ENCODE measurements around the gene TDRD7. TPM values are rescaled to one million over a fixed set of nuclear protein-coding genes. Genes with fewer than 3 reads are reported as not detected.

The TDRD7 gene
- total and polyA plus RNA-seq, 2 of the 8 experiments (the other 6 are each of a cell fraction or from before 2014, with no cell fraction given): 1.2 to 2.3 TPM

DNA sequence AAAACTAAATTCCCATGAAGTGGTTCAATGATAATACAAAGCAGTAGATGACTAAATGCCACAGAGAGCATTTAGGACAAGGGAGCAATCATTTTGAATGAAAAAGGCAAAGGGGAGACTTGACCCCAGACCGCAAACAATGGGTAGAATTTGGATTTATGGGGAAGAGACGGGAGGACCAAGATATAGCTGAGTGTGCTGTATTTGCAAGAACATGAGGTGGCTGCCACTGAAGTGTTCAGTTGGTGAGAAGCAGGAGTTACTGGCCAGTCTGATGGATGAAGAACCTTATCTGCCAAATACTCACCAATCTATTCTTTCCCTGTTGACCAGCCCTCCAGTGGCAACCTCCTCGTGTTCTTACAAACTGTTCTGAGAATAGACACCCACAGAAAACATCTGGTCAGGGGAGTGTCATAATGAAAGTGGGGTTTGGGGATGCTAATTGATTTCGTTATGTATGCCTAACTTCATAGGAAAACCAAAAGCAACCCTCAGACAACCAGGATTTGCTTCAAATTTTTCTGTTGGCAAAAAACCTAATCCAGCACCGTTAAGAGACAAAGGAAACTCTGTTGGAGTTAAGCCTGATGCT lies 19.8 kb downstream of the TDRD7 start (continued):
- TF ChIP-seq SP1 (IDR thresholded peaks at IDR 0.05; ENCODE audit: low read depth, low read length) (no peak), JUN (IDR thresholded peaks at IDR 0.05; ENCODE audit: low read depth, low read length) (no peak), BACH1 (IDR thresholded peaks at IDR 0.05; ENCODE audit: low read length) (no peak), TBP (IDR thresholded peaks at IDR 0.05; ENCODE audit: low read depth, low read length) (no peak)
- TF ChIP-seq, protein P1, sequence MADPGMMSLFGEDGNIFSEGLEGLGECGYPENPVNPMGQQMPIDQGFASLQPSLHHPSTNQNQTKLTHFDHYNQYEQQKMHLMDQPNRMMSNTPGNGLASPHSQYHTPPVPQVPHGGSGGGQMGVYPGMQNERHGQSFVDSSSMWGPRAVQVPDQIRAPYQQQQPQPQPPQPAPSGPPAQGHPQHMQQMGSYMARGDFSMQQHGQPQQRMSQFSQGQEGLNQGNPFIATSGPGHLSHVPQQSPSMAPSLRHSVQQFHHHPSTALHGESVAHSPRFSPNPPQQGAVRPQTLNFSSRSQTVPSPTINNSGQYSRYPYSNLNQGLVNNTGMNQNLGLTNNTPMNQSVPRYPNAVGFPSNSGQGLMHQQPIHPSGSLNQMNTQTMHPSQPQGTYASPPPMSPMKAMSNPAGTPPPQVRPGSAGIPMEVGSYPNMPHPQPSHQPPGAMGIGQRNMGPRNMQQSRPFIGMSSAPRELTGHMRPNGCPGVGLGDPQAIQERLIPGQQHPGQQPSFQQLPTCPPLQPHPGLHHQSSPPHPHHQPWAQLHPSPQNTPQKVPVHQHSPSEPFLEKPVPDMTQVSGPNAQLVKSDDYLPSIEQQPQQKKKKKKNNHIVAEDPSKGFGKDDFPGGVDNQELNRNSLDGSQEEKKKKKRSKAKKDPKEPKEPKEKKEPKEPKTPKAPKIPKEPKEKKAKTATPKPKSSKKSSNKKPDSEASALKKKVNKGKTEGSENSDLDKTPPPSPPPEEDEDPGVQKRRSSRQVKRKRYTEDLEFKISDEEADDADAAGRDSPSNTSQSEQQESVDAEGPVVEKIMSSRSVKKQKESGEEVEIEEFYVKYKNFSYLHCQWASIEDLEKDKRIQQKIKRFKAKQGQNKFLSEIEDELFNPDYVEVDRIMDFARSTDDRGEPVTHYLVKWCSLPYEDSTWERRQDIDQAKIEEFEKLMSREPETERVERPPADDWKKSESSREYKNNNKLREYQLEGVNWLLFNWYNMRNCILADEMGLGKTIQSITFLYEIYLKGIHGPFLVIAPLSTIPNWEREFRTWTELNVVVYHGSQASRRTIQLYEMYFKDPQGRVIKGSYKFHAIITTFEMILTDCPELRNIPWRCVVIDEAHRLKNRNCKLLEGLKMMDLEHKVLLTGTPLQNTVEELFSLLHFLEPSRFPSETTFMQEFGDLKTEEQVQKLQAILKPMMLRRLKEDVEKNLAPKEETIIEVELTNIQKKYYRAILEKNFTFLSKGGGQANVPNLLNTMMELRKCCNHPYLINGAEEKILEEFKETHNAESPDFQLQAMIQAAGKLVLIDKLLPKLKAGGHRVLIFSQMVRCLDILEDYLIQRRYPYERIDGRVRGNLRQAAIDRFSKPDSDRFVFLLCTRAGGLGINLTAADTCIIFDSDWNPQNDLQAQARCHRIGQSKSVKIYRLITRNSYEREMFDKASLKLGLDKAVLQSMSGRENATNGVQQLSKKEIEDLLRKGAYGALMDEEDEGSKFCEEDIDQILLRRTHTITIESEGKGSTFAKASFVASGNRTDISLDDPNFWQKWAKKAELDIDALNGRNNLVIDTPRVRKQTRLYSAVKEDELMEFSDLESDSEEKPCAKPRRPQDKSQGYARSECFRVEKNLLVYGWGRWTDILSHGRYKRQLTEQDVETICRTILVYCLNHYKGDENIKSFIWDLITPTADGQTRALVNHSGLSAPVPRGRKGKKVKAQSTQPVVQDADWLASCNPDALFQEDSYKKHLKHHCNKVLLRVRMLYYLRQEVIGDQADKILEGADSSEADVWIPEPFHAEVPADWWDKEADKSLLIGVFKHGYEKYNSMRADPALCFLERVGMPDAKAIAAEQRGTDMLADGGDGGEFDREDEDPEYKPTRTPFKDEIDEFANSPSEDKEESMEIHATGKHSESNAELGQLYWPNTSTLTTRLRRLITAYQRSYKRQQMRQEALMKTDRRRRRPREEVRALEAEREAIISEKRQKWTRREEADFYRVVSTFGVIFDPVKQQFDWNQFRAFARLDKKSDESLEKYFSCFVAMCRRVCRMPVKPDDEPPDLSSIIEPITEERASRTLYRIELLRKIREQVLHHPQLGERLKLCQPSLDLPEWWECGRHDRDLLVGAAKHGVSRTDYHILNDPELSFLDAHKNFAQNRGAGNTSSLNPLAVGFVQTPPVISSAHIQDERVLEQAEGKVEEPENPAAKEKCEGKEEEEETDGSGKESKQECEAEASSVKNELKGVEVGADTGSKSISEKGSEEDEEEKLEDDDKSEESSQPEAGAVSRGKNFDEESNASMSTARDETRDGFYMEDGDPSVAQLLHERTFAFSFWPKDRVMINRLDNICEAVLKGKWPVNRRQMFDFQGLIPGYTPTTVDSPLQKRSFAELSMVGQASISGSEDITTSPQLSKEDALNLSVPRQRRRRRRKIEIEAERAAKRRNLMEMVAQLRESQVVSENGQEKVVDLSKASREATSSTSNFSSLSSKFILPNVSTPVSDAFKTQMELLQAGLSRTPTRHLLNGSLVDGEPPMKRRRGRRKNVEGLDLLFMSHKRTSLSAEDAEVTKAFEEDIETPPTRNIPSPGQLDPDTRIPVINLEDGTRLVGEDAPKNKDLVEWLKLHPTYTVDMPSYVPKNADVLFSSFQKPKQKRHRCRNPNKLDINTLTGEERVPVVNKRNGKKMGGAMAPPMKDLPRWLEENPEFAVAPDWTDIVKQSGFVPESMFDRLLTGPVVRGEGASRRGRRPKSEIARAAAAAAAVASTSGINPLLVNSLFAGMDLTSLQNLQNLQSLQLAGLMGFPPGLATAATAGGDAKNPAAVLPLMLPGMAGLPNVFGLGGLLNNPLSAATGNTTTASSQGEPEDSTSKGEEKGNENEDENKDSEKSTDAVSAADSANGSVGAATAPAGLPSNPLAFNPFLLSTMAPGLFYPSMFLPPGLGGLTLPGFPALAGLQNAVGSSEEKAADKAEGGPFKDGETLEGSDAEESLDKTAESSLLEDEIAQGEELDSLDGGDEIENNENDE (IDR thresholded peaks at IDR 0.05; ENCODE audit: insufficient replicate concordance, low read length): no peak

All from H1 (cell line).